GM18505 (cell line): ENCODE results near the gene CLDN4.
"Not testable (repeated sequence)": the region's sequence is repeated elsewhere in the genome, so short reads cannot be mapped to it uniquely, and the experiment has no call there.

Source experiments
- ATAC-seq: cut with Tn5 transposase; IDR thresholded peaks from one replicate; pipeline ENCODE4 v1.9.1; 2021; ENCODE audit not compliant: unreplicated experiment
- POLR2A ChIP-seq: IDR thresholded peaks from 4 replicates; pipeline ENCODE4 v1.6.1; 2011; ENCODE audit warnings: borderline replicate concordance; ENCODE audit not compliant: insufficient read depth, insufficient read length; ENCODE audit errors: extremely low read depth

Gene CLDN4

GRCh38 chr7:73844131-73844547, 13.3 kb downstream of the CLDN4 start:
- no peak for TF ChIP-seq POLR2A
- ATAC-seq = no peak

GRCh38 chr7:73844848-73845460, 14.2 kb downstream of the CLDN4 start:
- ATAC-seq = no peak

GRCh38 chr7:73845701-73846195, 15.0 kb downstream of the CLDN4 start:
- not testable (repeated sequence) for ATAC-seq

More at GRCh38 chr7:73844848-73845460, 14.2 kb downstream of the CLDN4 start:
- no peak for TF ChIP-seq POLR2A

- ATAC-seq = no peak
- no peak for TF ChIP-seq POLR2A
These were observed 17.3 kb downstream of the CLDN4 start for GRCh38 chr7:73847941-73848723.

GRCh38 chr7:73850781-73851207, 20.0 kb downstream of the CLDN4 start:
- ATAC-seq = no peak
- no peak for TF ChIP-seq POLR2A

- peak; percentile 67 for ATAC-seq
- TF ChIP-seq POLR2A = no peak
These were observed 20.9 kb downstream of the CLDN4 start for GRCh38 chr7:73851410-73852338.

GRCh38 chr7:73852500-73852899, 21.7 kb downstream of the CLDN4 start:
- TF ChIP-seq POLR2A = no peak
- ATAC-seq = no peak

GRCh38 chr7:73856941-73857340, 26.1 kb downstream of the CLDN4 start:
- TF ChIP-seq POLR2A = no peak
- no peak for ATAC-seq

GRCh38 chr7:73858807-73859206, 28.0 kb downstream of the CLDN4 start:
- no peak for ATAC-seq
- no peak for TF ChIP-seq POLR2A

- no peak for ATAC-seq
- no peak for TF ChIP-seq POLR2A
These were observed 30.1 kb downstream of the CLDN4 start, which contains the start of gene TMEM270 for GRCh38 chr7:73860859-73861258. Gene TMEM270 (plus strand): TSS chr7:73861159. CDS start chr7:73861195, 36 bp downstream.

GRCh38 chr7:73861305-73861704, 30.5 kb downstream of the CLDN4 start:
- no peak for ATAC-seq

GRCh38 chr7:73864981-73865711, 34.4 kb downstream of the CLDN4 start:
- TF ChIP-seq POLR2A = no peak

More at GRCh38 chr7:73861305-73861704, 30.5 kb downstream of the CLDN4 start:
- TF ChIP-seq POLR2A = no peak

More at GRCh38 chr7:73864981-73865711, 34.4 kb downstream of the CLDN4 start:
- ATAC-seq = no peak
